GM19328 (cell line): ENCODE data around the gene RIPK4.
"Not testable (repeated sequence)": the region's sequence is repeated elsewhere in the genome, so short reads cannot be mapped to it uniquely, and the experiment has no call there.

Experiments
- ATAC-seq: cut with Tn5 transposase; IDR thresholded peaks from one replicate; pipeline ENCODE4 v1.9.1; 2021; ENCODE audit warnings: mild to moderate bottlenecking, moderate library complexity; ENCODE audit not compliant: unreplicated experiment

RIPK4 gene

DNA sequence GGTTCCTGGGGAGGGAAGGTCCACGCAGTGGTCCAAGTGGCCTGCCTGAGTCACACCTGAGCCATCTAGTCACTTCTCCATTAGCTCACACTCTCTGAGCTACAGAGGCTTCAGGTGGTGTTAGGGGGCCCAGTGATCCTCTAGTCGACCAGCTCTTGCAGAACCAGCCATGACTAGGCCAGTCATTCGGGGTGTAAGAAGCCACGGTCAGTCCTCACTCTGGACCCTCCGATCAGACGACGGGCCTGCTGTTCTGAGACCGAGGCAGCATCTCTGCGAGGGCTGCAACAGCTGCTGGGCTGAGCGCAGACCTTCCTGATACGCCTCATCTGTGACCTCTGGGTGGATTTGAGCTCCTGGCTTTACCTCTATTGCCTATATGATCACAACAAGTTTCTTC, 68.8 kb downstream of the RIPK4 start:
- no peak for ATAC-seq

DNA sequence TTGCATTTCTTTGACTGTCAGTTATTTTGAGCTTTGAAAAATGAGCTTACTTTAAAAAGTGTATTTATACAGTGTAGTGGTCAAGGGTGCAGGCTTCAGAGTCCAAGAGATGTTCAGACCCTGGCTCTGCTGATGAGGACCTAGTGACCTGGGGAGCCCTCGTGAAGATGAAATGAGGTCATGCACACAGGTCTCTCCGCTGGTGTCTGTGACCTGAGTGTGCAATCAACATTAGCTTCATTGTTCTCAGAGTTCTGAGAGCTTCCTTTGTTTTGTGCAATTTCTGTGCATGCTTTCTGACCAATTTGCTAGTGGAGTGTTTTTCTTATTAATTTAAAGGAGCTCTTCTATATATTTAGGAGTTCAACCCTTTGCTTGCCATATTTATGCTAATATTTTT, 71.3 kb downstream of the RIPK4 start:
- ATAC-seq: no peak

DNA sequence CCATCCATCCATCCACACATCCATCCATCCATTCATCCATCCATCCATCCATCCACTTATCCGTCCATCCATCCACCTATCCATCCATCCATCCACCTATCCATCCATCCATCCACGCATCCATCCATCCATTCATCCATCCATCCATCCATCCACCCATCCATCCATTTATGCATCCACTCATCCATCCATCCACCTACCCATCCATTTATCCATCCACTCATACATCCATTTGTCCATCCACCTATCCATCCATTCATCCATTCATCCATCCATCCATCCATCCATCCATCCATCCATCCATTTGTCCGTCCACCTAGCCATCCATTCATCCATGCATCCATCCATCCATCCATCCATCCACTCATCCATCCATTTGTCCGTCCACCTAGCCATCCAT, 72.8 kb downstream of the RIPK4 start:
- not testable (repeated sequence) for ATAC-seq

DNA sequence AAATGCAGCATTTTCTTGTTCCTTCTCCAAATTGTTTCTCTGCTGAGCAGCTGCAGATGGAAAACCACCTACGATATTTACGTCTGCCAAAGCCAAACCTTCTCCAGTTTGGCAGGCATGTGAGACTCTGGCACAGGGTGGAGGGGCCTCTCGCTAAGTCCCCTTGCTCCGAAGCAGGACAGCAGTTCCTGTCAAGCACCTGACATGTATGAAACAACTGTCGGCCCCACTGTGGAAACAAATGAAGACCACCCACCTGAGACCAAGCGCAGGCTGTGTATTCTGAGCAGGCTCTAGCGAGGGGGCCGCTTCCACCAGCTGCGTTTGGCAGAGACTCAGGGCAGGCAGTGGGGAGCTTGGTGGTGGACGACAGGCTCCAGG, 74.7 kb downstream of the RIPK4 start:
- ATAC-seq: no peak

DNA sequence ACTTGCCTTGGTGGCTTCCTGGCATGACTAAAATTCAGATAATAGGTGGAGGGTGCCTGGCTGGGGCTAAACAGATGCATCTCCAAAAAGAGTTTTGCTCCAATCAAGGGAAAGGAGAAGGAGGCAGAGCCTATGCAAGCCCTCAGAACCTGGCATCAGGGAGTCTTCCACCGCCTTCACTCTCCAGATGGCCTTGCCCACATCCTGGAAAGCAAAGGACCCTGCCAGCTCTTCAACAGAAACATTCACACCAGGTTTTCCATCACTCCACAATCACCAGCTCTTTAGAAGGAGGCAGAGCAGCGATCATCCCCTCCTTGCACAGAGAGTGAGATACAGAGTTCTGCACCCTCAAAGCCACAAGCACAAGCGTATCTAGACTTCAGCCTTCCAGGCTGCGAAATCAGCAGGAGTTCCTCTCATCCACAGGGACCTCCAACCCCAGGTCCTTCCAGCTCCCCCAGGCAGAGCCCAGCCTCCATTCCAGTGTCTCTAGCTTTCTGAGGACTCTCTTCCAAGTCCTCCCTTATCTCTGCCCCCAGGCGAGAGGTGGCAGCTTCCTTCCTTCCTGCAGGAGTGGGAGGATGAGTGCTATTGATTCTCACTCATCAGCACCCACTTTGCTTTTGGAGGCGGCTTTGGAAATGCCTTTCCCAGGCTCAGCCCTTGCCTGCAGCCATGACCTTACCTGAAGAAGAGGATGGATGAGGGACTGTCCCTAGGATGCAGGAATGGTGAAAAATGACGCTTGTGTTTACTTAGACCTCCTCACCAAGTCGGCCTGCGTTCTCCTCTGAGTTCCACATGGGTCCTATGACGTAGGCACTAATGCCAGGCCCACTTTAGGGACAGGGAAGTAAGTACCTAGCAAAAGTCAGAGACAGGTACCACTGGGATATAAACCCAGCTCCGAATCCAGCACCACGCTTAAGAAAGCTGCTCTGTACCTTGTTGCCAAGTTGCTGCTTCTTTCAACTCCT, 75.4 kb downstream of the RIPK4 start:
- no peak for ATAC-seq
